22Rv1 (cell line): ENCODE data around the gene PPP2R5C.

Experiments
- CTCF ChIP-seq: fragments of 450-650 bp; IDR thresholded peaks from 2 replicates; pipeline ENCODE4 v1.5.1; 2017; ENCODE audit warnings: mild to moderate bottlenecking
- ZFX ChIP-seq: fragments of 450-650 bp; IDR thresholded peaks from 2 replicates; pipeline ENCODE4 v1.6.1; 2017; ENCODE audit warnings: antibody characterized with exemption, borderline replicate concordance

GRCh38 chr14:101843038-101843437 lies 81.5 kb downstream of the PPP2R5C start:
- TF ChIP-seq CTCF = no peak
- no peak for TF ChIP-seq ZFX
